ENCODE data around the gene RHBDF2.
"Not testable (repeated sequence)": the region's sequence is repeated elsewhere in the genome, so short reads cannot be mapped to it uniquely, and the experiment has no call there.

RHBDF2 gene

DNA sequence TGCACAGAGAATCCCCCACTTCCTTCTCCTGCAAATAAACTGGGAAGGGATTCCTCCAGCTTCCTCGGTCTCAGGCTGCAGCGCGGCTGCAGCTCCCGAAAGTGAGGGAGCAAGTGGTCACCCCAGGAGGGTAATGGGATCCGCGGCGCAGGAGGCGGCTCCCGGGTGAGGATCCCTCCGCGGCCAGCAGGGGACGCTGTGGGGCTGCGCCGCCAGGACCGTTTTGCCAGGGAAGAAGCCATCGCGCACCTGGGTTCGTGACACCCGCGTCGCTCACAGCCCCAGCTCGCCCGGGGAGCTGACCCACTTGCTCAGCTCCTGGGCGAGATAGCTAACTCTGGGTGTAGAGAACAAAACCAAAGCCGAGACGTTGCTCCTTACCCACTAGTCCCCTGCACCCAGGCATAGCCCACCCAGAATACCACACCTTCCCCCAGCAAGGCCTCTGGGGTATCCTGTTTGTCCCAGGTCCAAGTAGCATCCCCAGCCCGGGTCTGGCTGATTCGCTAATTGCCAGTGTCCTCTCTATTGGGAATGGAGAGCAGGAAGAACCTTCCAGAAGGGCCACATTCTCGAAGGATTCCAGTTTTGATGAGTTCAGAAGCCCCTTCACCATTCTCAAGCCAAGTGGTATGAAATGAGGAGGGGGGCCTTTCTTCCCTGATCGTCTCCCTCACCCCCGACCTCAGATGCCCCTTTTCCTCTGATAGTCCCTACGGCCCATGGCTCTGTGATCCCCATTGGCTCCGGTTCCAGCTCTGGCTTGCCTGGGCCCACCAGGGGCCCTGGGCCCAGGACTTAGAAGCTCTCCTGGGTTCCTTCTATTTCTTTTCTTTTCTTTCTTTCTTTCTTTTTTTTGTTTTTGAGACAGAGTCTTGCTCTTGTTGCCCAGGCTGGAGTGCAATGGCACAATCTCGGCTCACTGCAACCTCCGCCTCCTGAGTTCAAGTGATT lies 22.1 kb upstream of the RHBDF2 start:
- peak; percentile 72 for DNase-seq

DNA sequence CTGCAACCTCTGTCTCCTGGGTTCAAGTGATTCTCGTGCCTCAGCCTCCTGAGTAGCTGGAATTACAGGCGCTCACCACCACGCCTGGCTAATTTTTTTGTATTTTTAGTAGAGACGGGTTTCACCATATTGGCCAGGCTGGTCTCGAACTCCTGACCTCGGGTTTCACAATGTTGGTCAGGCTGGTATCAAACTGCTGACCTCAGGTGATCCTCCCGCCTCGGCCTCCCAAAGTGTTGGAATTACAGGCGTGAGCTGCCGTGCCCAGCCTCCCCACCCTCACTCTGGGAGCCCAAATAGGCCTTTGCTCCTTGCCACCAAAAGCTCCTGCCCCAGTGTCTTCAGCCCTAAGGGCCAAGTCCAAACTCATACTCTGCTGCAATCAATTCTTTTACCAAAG lies 20.5 kb upstream of the RHBDF2 start:
- DNase-seq, result not testable (repeated sequence)

DNA sequence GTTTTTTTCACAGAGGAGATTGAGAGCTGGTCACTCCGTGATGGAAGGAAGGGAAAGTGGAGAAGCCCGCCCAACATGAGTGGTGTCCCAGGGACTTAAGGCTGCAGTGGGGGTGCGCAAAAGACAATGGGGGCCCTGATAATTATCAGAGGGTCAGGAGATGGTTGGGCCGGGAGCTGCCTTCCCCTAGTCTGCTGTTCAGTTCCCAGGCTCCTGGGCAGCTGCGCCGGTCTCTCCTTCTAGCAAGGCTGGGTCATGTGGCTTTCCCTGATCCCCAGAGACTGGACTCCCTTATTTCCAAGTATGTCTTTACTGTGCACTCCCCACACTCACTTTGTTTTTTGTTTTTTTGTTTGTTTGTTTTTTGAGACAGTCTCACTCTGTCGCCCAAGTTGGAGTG lies 20.0 kb upstream of the RHBDF2 start:
- no peak for DNase-seq

DNA sequence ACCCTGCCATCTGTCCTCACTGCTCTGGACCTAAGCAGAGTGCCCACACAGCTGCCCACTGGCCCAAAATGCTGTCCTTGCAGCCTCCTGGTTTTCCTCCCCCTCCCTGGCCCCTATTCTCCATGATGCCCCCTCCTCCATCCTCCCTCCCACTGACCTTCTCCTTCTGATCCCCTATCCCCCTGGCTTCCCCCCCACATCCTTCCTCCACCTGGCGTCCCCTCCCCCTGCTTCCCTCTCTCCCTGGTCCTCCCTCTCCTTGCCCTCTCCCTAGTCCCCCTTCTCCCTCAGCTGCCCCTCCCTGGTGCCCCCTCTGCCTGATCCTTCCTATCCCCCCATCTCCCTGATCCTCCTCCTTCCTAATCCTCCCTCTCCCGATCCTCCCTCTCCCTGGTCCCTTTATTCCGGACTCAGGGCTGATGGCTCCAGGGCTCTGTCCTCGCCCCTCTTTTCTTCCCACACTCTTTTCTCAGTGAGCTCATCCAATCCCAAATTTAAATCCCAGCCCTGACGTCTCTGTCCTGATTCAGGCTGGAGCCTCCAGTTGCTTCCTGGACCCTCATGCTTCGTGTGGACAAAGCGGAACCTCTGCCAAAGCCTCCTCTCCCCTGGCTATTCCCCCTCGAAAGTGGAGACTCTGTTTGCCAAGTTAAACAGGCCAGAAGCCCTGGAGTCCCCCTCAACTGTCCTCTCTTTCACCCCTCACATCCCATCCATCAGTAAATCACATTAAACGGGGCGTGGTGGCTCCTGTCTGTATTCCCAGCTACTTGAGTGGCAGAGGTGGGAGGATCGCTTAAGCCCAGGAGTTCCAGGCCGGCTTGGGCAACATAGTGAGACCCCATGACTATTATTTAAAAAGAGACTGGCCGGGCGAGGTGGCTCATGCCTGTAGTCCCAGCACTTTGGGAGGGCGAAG lies 18.1 kb upstream of the RHBDF2 start:
- no peak for DNase-seq

DNA sequence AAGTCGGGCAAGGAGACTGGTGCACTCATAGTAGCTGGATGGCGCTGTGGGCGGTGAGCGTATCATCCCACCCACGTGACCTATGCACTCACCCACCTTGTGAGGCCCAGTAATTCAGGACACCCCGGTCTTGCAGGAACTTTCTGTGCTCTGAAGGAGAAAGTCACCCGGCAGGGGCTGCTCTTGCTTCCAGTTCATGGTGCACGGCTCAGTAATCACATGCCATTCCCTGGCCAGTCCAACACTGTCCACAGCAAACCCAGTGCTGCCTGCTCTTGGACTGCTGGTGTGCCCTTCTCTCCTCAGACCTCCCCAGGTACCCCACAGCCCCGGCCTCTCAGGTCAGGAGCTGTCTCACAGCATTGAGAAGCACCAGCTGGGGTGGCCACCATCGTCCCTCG lies 16.4 kb upstream of the RHBDF2 start:
- DNase-seq, result no peak

DNA sequence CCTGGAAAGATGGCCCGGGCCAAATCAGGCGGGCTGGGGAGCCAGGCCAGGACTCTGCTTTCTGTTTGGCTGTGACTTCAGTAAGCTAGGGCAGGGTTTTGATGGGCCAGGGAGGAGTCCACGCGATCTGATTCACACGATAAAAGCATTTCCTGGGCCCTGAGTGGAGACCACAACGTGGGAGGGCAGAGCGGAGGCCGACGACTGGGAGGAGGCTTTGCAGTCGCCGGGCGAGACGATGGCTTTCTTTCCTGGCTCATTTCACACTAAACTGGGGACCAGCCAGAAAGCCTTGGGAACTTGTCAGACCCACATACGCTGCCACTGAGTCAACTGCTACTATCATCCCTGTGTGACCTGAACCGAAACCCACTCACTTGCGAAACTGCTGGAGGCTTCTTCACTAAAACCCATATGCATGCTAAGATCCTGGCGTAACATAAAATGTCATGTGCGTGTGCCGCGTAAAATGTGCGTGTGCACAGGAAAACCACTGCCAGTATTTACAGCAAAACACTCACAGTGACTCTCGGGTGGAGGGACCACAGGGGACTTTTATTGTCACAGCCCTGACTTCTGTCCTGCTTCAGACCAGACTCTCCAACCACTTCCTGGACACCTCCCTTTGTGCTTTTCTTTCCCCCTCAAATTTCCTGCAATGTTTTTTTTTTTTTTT lies 14.2 kb upstream of the RHBDF2 start:
- DNase-seq, result peak; percentile 55

DNA sequence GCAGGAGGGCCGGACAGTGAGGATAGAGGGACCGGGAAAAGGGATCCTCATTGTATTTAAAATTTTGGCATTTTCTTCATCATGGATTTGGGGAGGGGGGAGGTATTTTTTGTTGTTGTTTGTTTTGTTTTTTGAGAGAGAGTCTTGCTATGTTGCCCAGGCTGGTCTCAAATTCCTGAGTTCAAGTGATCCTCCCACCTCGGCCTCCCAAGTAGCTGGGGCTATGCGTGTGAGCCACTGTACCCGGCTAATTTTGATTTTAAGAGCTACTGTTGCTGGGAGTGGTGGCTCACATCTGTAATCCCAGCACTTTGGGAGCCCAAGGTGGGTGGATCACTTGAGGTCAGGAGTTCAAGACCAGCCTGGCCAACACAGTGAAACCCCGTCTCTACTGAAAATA lies 13.1 kb upstream of the RHBDF2 start:
- DNase-seq, result not testable (repeated sequence)

DNA sequence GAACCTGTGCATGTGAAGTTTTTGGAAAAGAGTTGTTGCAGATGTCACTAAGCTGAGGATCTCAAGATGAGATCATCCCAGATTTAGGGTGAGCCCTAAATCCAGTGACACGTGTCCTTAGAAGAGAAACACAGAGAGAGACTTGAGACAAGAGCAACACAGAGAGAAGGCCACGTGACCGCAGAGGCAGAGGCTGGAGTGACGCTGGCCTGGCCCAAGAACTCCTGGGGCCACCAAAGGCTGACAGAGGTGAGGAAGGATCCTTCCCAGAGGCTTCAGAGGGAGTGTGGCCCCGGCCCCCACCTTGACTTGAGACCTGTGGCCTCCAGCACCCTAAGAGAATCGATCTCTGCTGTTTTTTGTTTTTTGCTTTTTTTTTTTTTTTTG lies 12.1 kb upstream of the RHBDF2 start:
- no peak for DNase-seq

DNA sequence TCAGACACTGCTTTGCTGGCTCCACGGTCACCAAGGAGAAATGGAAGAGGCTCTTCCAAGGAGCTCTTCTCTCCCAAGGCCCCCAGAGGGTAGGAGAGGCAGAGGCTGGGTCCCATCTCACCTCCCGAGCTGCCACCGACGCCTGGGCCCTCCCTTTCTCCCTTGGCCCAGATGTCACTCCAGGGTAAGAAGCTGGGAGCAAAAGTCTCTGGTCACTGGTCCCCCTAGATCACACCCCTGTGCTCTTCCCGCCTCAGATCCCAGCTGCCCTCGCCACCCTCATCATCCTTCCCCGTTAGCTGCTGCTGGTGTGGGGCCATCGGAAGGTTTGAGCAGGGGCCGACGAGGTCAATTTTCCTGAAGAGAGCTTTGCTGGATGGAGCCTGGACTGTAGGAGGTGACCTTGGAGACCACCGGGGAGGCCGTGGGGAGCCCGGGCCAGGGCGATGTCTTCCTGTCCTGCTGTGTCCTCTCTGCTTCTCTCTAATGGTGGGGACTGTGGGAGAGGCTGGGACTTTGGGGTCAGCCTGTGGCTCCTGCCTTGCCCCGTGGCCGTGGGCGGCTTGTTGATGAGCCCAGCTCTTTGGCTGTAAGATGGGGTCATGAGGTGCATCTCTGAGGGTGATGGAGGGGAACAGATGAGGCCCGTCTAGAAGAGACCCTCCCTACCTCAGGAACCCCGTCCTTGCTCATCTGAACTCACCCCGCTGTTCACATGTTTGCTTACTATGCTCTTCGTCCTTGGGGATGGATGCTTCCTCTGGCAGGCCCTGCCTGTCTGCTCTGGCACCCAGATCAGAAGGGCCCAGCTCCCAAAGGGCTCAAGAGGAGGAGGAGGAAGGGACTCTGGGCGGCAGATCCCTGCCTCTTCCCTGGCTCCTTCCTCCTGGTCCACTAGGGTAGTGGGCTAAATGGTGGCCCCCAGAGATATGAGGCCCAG lies 11.4 kb upstream of the RHBDF2 start:
- no peak for DNase-seq

DNA sequence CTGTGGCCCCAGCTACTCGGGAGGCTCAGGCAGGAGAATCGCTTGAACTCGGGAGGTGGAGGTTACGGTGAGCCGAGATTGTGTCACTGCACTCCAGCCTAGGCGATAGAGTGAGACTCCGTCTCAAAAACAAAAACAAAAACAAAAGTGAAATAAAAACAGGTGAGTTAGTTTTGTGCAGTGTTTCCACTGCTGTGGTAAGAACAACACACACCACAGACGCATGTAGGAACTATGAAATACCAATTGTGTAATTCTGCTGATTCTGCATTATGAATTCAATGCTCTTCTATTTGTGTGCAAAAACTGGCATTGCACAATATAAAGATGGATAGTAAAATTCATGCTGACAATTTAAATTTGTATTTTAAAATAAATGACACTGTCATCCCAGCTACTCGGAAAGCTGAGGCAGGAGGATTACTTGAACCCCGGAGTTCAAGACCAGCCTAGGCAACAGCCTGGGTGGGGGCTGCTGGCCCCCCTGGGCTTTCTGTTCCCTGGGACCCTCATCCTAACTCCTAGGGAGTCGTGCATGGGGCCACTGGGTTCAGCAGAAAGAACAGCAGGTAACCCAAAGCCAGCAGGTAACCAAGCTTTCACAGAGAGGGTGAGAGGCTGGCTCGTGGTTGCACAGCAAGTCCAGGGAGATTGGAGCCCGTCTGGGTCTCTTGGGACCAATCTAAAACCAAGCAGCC lies 10.6 kb upstream of the RHBDF2 start:
- no peak for DNase-seq

DNA sequence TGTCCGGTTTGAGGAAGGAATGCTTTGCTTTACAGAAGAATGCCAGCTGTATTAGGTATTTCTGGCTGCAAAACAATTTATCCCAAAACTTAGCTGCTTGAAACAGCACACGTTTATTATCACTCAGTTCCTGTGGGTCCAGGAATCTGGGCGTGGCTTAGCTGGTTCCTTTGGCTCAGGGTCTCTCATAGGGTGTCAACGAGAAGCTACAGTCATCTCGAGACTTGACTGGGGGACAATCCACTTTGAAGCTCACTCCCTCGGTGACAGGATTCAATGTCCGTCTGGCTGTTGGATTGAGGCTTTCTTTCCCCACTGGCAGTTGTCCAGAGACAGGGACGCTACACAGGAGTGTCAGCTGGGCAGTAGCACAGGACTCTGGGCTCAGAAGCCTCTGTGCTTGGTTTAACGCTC lies 9.6 kb upstream of the RHBDF2 start:
- no peak for DNase-seq

DNA sequence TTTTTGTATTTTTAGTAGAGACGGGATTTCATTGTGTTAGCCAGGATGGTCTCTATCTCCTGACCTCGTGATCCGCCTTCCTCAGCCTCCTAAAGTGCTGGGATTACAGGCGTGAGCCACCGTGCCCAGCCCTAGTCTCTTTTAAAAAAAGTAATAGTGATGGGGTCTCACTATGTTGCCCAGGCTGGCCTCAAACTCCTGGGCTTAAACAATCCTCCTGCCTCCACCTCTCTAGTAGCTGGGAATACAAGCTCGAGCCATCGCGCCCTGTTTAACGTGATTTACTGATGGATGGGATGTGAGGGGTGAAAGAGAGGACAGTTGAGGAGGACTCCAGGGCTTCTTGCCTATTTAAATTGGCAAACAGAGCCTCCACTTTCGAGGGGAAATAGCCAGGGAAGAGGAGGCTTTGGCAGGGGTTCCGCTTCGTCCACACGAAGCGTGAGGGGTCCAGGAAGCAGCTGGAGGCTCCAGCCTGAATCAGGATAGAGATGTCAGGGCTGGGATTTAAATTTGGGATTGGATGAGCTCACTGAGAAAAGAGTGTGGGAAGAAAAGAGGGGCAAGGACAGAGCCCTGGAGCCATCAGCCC lies 7.3 kb upstream of the RHBDF2 start:
- not testable (repeated sequence) for DNase-seq

DNA sequence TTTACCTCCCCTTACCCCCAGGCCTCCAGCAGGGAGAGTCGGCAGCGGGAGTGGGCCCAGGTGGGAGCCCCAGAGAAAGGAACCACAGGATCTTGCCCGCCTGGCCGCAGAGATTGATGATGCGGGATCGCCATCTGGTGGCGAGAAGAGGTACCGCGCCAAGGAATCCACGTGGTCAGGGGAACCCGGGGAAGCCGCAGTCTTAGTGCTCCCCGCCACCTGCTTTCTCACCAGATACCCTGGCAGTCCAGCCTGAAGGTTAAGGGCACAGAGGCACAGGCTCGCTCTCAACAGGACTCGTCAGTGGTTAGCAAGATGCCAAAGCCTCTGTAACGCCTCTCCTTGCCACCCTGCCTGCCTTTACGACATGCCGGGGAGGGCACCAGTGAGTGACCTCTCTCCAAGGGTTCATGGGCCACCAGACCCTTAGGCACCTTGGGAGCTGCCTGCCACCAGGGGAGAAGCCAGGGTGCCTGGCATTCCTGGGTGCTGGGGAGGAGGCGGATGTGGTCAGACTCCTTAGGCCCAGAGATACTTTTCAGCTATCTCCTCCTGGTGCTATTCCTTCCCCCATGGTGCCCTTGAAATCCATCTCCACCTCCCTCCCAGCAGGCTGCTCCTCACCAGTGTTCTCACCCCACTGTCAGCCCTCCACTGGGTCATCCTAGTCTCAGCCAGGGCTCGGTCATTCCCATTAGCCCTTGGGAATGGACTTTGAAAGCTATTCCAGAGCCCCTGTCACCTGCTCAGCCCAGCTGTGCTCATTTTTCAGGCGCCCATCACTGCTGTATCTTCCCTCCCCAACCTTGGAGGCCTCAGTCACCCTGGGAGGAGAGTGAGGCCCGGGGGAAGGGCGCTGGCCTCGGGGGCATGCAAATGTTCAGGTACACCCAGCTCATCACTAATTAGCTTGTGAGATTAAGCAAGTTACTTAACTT lies 5.5 kb upstream of the RHBDF2 start:
- peak; percentile 90 for DNase-seq

DNA sequence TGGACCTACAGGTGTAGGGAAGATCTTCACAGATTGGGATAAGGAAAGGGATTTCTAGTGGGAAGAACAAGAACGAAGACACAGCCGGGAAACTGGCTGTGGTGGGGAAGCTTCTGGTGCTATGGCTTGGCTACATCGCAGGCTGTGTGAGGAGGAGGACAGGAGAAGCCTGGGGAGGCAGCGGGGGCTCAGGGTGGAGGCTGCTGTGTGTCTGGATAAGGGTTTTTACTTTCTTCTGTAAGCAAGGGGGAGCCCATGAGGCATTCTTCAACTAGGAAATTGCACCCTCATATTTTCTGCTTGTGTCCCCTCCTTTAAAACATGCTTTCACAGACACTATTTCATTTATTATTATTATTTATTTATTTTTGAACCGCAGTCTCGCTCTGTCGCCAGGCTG lies 2.9 kb upstream of the RHBDF2 start:
- no peak for DNase-seq

DNA sequence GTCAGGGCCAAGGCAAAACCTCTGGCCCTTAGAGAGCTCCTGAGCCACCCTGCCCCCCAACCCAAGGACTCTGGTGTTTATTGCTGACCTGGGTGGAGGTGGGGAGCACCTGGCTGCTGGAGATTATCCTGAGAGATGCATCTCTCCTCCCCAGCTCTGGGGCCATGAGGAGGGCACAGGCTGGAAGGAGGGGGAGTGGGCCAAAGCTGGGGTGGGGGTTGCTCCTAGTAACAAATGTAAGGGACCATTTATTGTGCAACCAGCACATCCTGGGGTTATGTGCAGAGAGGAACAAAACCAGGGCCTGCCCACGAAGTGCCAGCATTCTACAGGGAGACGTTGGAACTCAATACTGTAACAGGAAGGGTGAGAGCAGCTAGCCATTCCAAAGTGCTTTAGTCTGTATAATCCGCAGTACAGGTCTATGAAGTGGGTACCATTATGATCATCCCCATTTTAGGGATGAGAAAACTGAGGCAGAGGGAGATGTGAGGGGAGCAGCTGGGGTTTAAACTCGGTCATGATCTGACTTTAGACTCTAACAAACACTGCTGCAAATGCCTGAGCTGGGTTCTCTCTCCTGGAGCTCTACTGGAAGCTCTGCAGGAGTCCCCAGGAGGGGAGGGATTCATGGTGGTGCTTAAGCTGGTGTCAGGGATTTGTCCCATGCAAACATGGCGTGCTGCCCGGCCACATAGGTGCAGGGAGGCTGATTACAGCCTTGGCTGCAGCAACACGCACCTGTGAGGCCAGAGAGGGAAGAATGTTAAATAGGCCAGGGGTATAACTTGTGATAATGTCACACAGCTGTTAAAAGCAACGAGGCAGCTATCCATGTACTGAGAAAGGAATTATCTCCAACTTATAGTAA lies 1.4 kb upstream of the RHBDF2 start:
- DNase-seq, result no peak

DNA sequence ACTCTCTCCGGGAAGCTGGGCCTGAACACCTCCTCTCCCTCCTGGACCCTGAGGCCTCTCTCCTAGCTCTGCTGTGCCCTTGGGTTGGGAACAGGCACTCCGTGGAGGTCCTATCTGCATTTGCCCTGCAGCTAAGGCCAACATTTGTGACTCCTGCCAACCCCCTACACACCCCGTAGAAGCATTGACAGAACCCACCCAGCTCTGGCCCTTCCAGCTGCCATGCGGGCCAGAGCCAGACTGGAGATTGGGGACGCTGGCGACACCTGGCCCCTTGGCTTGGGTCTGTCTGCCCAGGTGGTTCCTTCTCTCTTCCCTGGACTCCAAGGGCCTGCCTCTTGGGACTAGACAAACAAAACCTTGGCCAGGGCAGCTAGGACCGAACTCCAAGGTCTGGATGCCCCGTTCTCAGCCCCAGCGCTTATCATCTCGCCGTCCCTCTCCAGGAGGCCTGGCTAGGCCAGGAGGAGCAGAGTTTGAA lies 644 bp upstream of the RHBDF2 start:
- DNase-seq, result no peak

DNA sequence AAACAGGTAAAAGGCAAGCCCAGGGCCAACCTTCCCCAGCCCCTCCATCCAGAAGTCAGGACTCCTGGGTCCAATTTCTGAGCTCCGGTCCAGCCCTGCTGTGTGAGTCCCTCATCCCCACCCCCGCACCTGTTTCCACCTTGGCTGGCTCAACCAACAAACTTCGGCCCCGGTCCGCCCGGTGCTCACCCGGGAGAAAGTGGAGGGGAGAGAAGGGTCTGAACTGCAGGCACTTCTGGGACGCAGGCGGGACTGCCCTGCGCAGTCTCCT lies 541 bp downstream of the RHBDF2 start:
- DNase-seq, result no peak

DNA sequence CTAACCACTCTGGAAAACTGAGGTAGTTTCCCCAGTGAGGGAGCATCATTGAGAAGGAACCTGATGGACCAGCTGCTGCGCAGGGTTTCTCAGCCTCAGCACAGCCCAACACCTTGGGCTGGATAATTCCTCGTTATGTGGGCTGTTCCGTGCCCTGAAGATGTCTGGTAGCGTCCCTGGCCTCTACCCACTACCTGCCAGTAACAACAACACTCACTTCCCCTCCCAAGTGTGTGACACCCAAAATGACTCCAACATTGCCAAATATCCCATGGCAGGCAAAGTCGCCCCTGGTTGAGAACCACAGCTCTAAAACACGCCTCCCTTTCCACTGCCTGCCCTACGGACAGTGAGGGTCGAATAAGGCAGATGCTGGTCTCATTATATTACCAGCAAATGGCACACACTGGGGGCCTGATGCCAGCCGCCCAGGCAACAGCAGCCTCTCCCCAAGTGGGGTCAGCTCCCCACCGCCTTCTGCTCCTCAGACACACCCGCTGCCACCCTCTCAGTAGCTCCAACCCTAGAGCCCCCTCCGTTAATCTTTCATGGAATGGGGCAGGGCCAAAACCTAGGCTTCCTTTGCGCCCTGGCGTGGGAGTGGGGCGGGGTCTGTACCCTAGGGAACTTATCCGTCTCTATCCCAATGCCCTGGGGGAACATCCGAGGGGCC lies 1.0 kb downstream of the RHBDF2 start:
- no peak for DNase-seq
